Fibroblast of pulmonary artery (primary cell): ENCODE data around the gene PTGFRN.

Experiments
- DNase-seq: peaks from one replicate; pipeline ENCODE4 v3.0.0-alpha.2; 2010; ENCODE audit warnings: low read depth
- H3K4me3 ChIP-seq: replicated peaks from 2 replicates; pipeline ENCODE4 v1.5.1; 2011; ENCODE audit warnings: low read depth, mild to moderate bottlenecking, control low read depth, low read length, moderate library complexity
- TF ChIP-seq, protein P1 (sequence below): IDR thresholded peaks from 2 replicates; pipeline ENCODE4 v1.5.1; 2011; ENCODE audit warnings: mild to moderate bottlenecking, control low read depth, low read length, inconsistent platforms; ENCODE audit errors: missing control alignments

Gene PTGFRN

DNA sequence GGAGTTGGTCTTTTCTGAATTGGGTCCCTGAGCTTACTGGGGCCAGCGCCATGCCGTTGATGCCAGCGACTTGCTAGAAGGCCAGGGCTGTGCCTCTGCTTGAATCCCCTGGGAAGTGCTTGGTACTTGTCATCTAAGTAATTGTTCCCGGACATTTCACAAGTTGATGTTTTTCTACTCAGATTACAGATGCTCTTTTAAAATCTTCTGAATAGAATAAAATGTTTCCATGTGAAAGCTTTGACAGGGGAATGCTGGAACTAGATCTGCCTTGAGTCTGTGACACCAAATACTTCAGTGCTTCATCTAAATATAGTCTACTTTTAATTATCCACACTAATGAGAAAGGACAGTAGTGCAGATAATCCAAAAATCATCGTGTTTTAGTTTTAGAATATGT, 38.3 kb downstream of the PTGFRN start:
- TF ChIP-seq, protein P1, sequence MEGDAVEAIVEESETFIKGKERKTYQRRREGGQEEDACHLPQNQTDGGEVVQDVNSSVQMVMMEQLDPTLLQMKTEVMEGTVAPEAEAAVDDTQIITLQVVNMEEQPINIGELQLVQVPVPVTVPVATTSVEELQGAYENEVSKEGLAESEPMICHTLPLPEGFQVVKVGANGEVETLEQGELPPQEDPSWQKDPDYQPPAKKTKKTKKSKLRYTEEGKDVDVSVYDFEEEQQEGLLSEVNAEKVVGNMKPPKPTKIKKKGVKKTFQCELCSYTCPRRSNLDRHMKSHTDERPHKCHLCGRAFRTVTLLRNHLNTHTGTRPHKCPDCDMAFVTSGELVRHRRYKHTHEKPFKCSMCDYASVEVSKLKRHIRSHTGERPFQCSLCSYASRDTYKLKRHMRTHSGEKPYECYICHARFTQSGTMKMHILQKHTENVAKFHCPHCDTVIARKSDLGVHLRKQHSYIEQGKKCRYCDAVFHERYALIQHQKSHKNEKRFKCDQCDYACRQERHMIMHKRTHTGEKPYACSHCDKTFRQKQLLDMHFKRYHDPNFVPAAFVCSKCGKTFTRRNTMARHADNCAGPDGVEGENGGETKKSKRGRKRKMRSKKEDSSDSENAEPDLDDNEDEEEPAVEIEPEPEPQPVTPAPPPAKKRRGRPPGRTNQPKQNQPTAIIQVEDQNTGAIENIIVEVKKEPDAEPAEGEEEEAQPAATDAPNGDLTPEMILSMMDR, result no peak
- no peak overlapping the region for H3K4me3 ChIP-seq
- DNase-seq, result no peak

DNA sequence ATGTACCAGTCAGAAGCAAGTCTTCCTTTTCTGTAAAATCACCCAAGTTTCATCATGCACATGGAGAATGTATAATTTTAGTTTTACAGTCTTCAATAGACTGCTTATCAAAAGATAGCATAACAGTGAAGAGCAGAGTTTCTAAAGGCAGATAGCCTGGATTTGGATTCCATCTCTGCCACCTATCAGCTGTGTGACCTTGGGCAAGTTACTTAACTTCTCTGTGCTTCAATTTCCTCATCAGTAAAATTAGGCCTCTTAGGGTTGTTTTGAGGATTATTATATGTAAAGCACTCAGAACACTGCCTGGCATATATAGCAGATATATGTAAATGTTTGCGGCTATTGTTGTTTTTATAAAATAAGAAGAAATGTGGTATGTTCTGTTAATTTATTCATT, 38.9 kb downstream of the PTGFRN start:
- TF ChIP-seq, protein P1, result no peak
- H3K4me3 ChIP-seq, result no peak overlapping the region
- no peak for DNase-seq

DNA sequence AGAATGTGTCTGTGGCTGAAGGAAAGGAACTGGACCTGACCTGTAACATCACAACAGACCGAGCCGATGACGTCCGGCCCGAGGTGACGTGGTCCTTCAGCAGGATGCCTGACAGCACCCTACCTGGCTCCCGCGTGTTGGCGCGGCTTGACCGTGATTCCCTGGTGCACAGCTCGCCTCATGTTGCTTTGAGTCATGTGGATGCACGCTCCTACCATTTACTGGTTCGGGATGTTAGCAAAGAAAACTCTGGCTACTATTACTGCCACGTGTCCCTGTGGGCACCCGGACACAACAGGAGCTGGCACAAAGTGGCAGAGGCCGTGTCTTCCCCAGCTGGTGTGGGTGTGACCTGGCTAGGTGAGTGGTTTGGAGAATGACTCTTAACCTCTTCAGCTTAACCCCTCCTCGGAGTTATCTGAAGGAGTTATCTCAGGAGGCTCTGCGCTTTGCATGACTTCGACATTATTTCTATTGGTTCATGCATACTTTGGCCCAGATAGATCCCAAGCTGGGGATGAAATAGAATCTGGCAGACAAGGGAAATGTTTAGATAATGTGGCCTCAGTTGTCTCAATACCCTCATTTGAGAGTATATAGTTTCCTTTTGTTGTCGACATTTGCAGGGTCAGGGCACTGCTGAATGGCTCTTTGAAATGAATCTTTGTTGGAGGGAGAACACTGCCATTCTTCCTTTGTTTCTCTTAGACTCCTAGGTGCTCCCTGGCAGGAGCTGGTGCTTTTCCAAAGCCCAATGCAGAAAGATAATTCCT, 39.7 kb downstream of the PTGFRN start:
- TF ChIP-seq, protein P1, result no peak
- DNase-seq, result no peak

DNA sequence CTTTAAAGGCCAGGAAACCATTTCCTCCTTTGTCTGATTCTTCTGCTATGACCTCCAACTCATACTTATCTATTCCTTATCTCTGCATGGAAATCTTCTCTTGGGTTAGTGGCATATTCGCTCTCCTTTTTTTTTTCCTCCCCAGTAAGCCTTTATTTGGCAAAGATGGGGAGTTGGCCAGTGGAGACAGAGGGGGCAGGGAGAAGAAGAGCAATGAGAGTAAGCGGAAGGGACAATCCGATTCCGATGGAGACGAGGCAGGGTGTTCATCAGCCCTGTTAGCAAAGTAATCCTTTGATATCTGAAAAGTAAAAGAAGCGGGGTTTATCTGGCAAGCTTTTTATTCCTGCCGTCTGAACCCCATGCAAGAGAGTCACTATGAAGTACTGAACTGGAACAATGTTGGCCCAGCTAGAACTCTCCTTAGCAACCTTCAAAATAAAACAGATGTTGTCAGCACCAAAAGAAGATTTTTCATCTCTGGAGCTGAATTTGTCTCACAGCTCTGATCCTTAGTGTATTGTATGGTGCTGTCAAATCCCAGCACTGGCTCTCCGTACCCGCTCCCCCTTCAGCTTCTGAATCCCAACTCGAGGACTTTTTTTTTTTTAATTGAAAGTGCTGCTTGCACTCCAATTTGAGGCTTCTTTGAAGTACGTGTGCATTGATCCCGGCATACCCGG, 40.9 kb downstream of the PTGFRN start:
- no peak overlapping the region for H3K4me3 ChIP-seq

More for the DNA sequence above, 39.7 kb downstream of the PTGFRN start:
- H3K4me3 ChIP-seq, result no peak overlapping the region

DNA sequence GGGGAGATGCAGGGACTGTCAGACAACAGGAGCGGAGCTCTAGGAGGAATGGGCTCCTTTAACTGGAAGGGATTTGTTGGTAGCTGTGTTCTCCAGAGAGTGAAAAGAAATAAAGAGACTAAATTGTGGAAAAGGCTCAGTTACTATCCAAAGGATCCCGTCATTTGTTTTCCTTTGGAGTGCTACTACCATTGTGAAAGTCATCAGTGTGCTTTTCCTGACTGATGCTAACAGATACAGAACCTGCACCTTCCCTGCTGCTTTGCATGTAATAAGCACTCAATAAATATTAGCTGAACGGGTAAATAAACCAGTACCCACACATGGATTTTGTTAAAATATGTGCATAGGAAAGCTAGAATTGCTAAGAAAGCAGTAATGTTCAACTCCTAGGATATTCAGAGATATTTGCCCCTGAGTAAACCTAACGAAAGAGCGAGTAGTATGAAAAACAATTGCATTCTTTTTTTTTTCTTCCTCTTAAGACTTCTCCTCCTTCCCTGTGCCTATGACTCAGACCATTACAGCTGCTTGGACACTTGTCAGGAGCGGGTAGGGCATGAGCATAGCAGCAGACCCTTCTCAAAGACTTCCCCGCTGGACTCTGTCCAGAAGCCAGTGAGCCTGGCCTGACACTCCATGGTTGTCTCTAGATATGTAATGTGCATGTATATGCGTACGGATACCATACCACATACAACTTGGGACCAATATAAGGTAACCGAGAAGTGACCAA, 41.7 kb downstream of the PTGFRN start:
- TF ChIP-seq, protein P1, result no peak
- peak overlapping the region; percentile 10 for H3K4me3 ChIP-seq
- peak; percentile 92 for DNase-seq

More for the DNA sequence above, 40.9 kb downstream of the PTGFRN start:
- DNase-seq, result peak; percentile 77
- TF ChIP-seq, protein P1, result no peak

DNA sequence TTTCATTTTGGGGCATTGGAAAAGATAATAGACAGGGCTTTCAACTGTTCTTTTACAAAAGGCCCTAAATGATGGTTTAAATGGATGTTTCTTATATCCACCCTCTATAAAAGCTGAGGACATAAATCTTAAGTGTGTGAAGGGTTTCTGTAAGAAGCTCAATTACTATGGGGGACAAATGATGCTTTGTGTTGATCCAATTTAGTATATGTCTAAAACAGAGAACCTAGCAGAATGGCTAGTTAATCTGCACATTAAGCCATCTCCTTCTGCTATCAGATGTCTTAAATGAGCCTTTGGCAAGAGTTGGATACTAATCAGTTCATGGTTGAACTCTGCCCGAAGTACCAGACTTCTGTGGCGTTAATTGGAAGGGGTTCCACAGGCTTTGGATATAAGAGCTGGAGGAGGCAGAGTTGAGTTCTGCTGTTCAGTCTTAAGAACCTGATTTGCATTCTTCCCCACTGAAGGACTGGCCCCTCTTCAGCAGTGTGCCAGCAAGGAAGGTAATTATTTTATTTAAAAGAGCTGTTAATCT, 43.1 kb downstream of the PTGFRN start:
- no peak for DNase-seq
- TF ChIP-seq, protein P1, result no peak
- H3K4me3 ChIP-seq, result no peak overlapping the region
